RWPE1 (cell line): Measurements from ENCODE around the gene INVS.

Experiments
- CTCF ChIA-PET: fragments of 350-600 bp; sonication (Branson Sonifier 250); formaldehyde crosslinking; extraction: SDS; loops from one replicate; lab custom pipeline; 2021; lab: Yijun Ruan, JAX
- POLR2A ChIA-PET: fragments of 400-600 bp; formaldehyde crosslinking; extraction: SDS; loops from one replicate; lab custom pipeline; 2020; ENCODE audit warnings: antibody characterized with exemption; ENCODE audit not compliant: low non-redundant PET; lab: Yijun Ruan, JAX
- DNase-seq: peaks from one replicate; pipeline ENCODE4 v3.0.0; 2012; ENCODE audit warnings: low spot score
- H3K27ac ChIP-seq: fragments of 450-650 bp; 2 replicates; pipeline ENCODE4 v1.5.1; 2017
- CTCF ChIP-seq: fragments of 450-650 bp; conservative IDR thresholded peaks from 2 replicates; pipeline ENCODE4 v1.5.1; 2017; ENCODE audit warnings: low read depth, mild to moderate bottlenecking

Gene INVS

GRCh38 chr9:100285601-100286000, 186.6 kb downstream of the INVS start:
- POLR2A ChIA-PET, result no interaction called here
- CTCF ChIA-PET, result no interaction called here
- H3K27ac ChIP-seq, result no peak overlapping the region
- DNase-seq, result no peak
- TF ChIP-seq CTCF, result no peak

- H3K27ac ChIP-seq, result no peak overlapping the region
- no peak for DNase-seq
- TF ChIP-seq CTCF, result no peak
- ChIA-PET CTCF (no interaction called here), POLR2A (no interaction called here)
These were observed 187.2 kb downstream of the INVS start for GRCh38 chr9:100286257-100286656.

GRCh38 chr9:100287186-100287585, 188.1 kb downstream of the INVS start:
- no peak overlapping the region for H3K27ac ChIP-seq
- ChIA-PET CTCF (no interaction called here), POLR2A (no interaction called here)
- TF ChIP-seq CTCF, result no peak
- DNase-seq, result no peak

- TF ChIP-seq CTCF, result no peak
- no peak for DNase-seq
- ChIA-PET POLR2A (interaction anchor here (0.6 to 0.7 kb wide), 2 partner anchors 12 to 277 kb away, joined by 3 to 8 read pairs; no protein-coding TSS in a partner anchor), CTCF (no interaction called here)
- H3K27ac ChIP-seq, result no peak overlapping the region
These were observed 191.7 kb downstream of the INVS start for GRCh38 chr9:100290714-100291113.

GRCh38 chr9:100292414-100292813, 193.4 kb downstream of the INVS start:
- CTCF ChIA-PET, result interaction anchor here (0.7 kb wide), 1 partner anchor 22 kb away, joined by 3 read pairs; no protein-coding TSS in a partner anchor

GRCh38 chr9:100294341-100294740, 195.3 kb downstream of the INVS start:
- POLR2A ChIA-PET, result no interaction called here
- no peak overlapping the region for H3K27ac ChIP-seq
- CTCF ChIA-PET, result interaction anchor here (0.6 to 0.8 kb wide), 2 partner anchors 14 to 1577 kb away, joined by 3 read pairs; no protein-coding TSS in a partner anchor
- no peak for TF ChIP-seq CTCF
- DNase-seq, result no peak

More at GRCh38 chr9:100292414-100292813, 193.4 kb downstream of the INVS start:
- no peak for DNase-seq
- H3K27ac ChIP-seq, result no peak overlapping the region
- POLR2A ChIA-PET, result no interaction called here
- no peak for TF ChIP-seq CTCF

GRCh38 chr9:100294806-100295205, 195.8 kb downstream of the INVS start:
- H3K27ac ChIP-seq, result no peak overlapping the region
- CTCF ChIA-PET, result interaction anchor here (0.6 to 0.8 kb wide), 2 partner anchors 14 to 1578 kb away, joined by 3 read pairs; no protein-coding TSS in a partner anchor
- no peak for DNase-seq
- no peak for TF ChIP-seq CTCF
- POLR2A ChIA-PET, result no interaction called here
